Ovary (tissue), 3 donors: Measurements from ENCODE around the gene GALNT4.

Experiments used
- CTCF ChIP-seq, 3 donors: fragments of 450-650 bp in 2 of 3; fragments of 200-600 bp in 1 of 3; IDR thresholded peaks; one replicate each; pipeline versions ENCODE4 v1.5.1 to v1.8.0; 2016 to 2022; ENCODE audit warnings: antibody characterized with exemption in 3 of 3, mild to moderate bottlenecking in 1 of 3
- POLR2A ChIP-seq: fragments of 450-650 bp; IDR thresholded peaks from one replicate; pipeline ENCODE4 v1.6.1; 2017; ENCODE audit warnings: antibody characterized with exemption, mild to moderate bottlenecking, moderate library complexity
- donor health status: DM: no; HTN: no; CAD: no.

GRCh38 chr12:89499857-89500256 lies 24.7 kb downstream of the GALNT4 start:
- TF ChIP-seq CTCF (IDR thresholded peaks at IDR 0.05) (no peak), POLR2A (no peak)
